Thyroid gland (tissue), 4 donors: Measurements from ENCODE around the gene TWSG1. TPM values are rescaled to one million over a fixed set of nuclear protein-coding genes. Genes with fewer than 3 reads are reported as not detected.

ENCODE experiments used
- DNase-seq, 2 donors: peaks; one replicate each; pipeline ENCODE4 v3.0.0-alpha.2; 2019
- H3K27ac ChIP-seq, 3 donors: fragments of 200-600 bp; sonication (generic); 1 replicate in 2 of 3; 2 replicates in 1 of 3; pipeline ENCODE4 v1.5.1; 2016 to 2019; ENCODE audit warnings: mild to moderate bottlenecking in 1 of 3, moderate library complexity in 1 of 3
- H3K27me3 ChIP-seq: fragments of 200-600 bp; sonication (generic); one replicate; pipeline ENCODE4 v1.5.1; 2019
- H3K36me3 ChIP-seq, 2 donors: fragments of 200-600 bp; sonication (generic); one replicate each; pipeline ENCODE4 v1.5.1; 2016 to 2019
- H3K4me1 ChIP-seq, 2 donors: fragments of 200-600 bp; sonication (generic); one replicate each; pipeline ENCODE4 v1.5.1; 2017 to 2019
- H3K4me3 ChIP-seq, 3 donors: fragments of 200-600 bp; sonication (generic); replicated peaks in 1 of 3; 1 replicate in 2 of 3; 2 replicates in 1 of 3; pipeline ENCODE4 v1.5.1; 2016; ENCODE audit warnings: mild to moderate bottlenecking in 1 of 3
- H3K9me3 ChIP-seq: fragments of 200-600 bp; sonication (generic); one replicate; pipeline ENCODE4 v1.5.1; 2017
- POLR2A ChIP-seq, 2 donors: fragments of 450-650 bp; IDR thresholded peaks; one replicate each; pipeline ENCODE4 v1.6.1; 2017; ENCODE audit warnings: antibody characterized with exemption in 2 of 2, mild to moderate bottlenecking in 2 of 2, moderate library complexity in 1 of 2
- WGBS, 2 donors: methylation state at CpG; one replicate each; pipeline ENCODE4 v1.1.5; 2017; 5-methylcytosine and 5-hydroxymethylcytosine counted together
- intact Hi-C: fragments of 100-400 bp; cut with DNase I; formaldehyde crosslinking; loops from one replicate; pipeline ENCODE4 v1.15.1; 2023
- total RNA-seq, 4 donors: library from RNA; depleted of rRNA; stranded (reverse); fragments of >200 nt; gene quantifications; one replicate each; pipeline ENCODE4 v1.2.3, GENCODE V29; 2016
- TF ChIP-seq, protein P1 (sequence below), 6 experiments: fragments of 200-600 bp in 3 of 6; fragments of 450-650 bp in 3 of 6; sonication (generic) in 3 of 6; IDR thresholded peaks; one replicate each; pipeline ENCODE4 v1.5.1; 2016 to 2019; ENCODE audit warnings: antibody characterized with exemption in 6 of 6, mild to moderate bottlenecking in 2 of 6, inconsistent platforms in 1 of 6, moderate library complexity in 1 of 6

TWSG1 gene
- total RNA-seq, 4 donors from 2014 or later, result 53.0 to 62.9 (median 59.7) TPM

GRCh38 chr18:9292047-9292446 is 42.5 kb upstream of the TWSG1 start:
- 94 to 96% methylated on average over 2 of the region's 2 CpGs for WGBS, 2 donors
- TF ChIP-seq, protein P1, sequence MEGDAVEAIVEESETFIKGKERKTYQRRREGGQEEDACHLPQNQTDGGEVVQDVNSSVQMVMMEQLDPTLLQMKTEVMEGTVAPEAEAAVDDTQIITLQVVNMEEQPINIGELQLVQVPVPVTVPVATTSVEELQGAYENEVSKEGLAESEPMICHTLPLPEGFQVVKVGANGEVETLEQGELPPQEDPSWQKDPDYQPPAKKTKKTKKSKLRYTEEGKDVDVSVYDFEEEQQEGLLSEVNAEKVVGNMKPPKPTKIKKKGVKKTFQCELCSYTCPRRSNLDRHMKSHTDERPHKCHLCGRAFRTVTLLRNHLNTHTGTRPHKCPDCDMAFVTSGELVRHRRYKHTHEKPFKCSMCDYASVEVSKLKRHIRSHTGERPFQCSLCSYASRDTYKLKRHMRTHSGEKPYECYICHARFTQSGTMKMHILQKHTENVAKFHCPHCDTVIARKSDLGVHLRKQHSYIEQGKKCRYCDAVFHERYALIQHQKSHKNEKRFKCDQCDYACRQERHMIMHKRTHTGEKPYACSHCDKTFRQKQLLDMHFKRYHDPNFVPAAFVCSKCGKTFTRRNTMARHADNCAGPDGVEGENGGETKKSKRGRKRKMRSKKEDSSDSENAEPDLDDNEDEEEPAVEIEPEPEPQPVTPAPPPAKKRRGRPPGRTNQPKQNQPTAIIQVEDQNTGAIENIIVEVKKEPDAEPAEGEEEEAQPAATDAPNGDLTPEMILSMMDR (IDR thresholded peaks at IDR 0.05), result no peak
- no peak for TF ChIP-seq POLR2A (IDR thresholded peaks at IDR 0.05)
- intact Hi-C loops, result no loop called here
- Histone ChIP-seq H3K36me3 (no peaks in the 10 kb centered on the region), H3K4me1 (no peaks in the 10 kb centered on the region), H3K27ac (no peak overlapping the region), H3K27me3 (no peaks in the 10 kb centered on the region), H3K4me3 (no peak overlapping the region), H3K9me3 (no peaks in the 10 kb centered on the region)
- no peak for DNase-seq

DNA sequence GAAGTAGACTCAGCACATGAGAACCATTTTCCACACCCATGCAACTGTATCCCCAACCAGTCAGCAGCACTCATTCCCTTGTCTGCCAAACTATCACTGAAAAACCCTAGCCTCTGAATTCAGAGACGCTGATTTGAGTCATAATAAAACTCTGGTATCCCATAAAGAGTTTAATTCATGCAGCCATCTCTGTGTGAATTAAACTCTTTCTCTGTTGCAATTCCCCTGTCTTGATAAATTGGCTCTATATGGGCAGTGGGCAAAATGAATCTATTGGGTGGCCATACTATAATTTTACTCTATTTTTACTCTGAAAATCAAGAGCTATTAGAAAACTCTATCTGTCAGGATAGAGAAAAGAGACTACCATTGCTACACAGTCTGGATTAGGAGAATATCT is 40.6 kb upstream of the TWSG1 start:
- intact Hi-C loops, result no loop called here
- TF ChIP-seq, protein P1 (IDR thresholded peaks at IDR 0.05), result no peak
- no peak for TF ChIP-seq POLR2A (IDR thresholded peaks at IDR 0.05)
- H3K4me1 ChIP-seq, result no peaks in the 10 kb centered on the region
- no peaks in the 10 kb centered on the region for H3K9me3 ChIP-seq
- no peak for DNase-seq
- H3K36me3 ChIP-seq, result no peaks in the 10 kb centered on the region
- no peaks in the 10 kb centered on the region for H3K27me3 ChIP-seq
- 92 to 95% methylated on average over 1 of the region's 1 CpG for WGBS, 2 donors
- H3K27ac ChIP-seq, result no peak overlapping the region
- no peak overlapping the region for H3K4me3 ChIP-seq

GRCh38 chr18:9296233-9297006 is 38.2 kb upstream of the TWSG1 start:
- Histone ChIP-seq H3K27me3 (no peaks in the 10 kb centered on the region), H3K36me3 (no peaks in the 10 kb centered on the region), H3K4me3 (no peak overlapping the region), H3K9me3 (no peaks in the 10 kb centered on the region), H3K27ac (no peak overlapping the region), H3K4me1 (no peaks in the 10 kb centered on the region)
- 94 to 98% methylated on average over 9 to 15 of the region's 15 CpGs for WGBS, 2 donors
- no peak for DNase-seq
- TF ChIP-seq, protein P1 (IDR thresholded peaks at IDR 0.05), result no peak
- TF ChIP-seq POLR2A (IDR thresholded peaks at IDR 0.05), result no peak
- intact Hi-C loops, result no loop called here

DNA sequence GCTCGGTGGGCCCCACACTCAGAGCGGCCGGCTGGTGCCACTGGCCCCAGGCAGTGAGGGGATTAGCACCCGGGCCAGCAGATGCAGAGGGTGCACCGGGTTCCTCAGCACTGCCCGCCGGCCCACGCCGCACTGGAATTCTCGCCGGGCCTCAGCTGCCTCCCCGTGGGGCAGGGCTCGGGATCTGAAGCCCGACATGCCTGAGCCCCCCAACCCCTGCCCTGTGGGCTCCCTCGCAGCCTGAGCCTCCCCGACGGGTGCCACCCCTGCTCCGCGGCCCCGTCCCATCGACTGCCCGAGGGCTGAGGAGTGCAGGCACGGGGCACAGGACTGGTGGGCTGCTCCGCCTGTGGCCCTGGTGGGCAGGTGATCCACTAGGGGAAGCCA is 37.6 kb upstream of the TWSG1 start:
- no peaks in the 10 kb centered on the region for H3K9me3 ChIP-seq
- 97 to 100% methylated on average over 5 to 19 of the region's 24 CpGs for WGBS, 2 donors
- TF ChIP-seq POLR2A (IDR thresholded peaks at IDR 0.05), result no peak
- TF ChIP-seq, protein P1 (IDR thresholded peaks at IDR 0.05), result no peak
- no peak overlapping the region for H3K27ac ChIP-seq
- no peaks in the 10 kb centered on the region for H3K36me3 ChIP-seq
- no peak for DNase-seq
- H3K4me3 ChIP-seq, result no peak overlapping the region
- no peaks in the 10 kb centered on the region for H3K27me3 ChIP-seq
- no peaks in the 10 kb centered on the region for H3K4me1 ChIP-seq
- intact Hi-C loops, result no loop called here

DNA sequence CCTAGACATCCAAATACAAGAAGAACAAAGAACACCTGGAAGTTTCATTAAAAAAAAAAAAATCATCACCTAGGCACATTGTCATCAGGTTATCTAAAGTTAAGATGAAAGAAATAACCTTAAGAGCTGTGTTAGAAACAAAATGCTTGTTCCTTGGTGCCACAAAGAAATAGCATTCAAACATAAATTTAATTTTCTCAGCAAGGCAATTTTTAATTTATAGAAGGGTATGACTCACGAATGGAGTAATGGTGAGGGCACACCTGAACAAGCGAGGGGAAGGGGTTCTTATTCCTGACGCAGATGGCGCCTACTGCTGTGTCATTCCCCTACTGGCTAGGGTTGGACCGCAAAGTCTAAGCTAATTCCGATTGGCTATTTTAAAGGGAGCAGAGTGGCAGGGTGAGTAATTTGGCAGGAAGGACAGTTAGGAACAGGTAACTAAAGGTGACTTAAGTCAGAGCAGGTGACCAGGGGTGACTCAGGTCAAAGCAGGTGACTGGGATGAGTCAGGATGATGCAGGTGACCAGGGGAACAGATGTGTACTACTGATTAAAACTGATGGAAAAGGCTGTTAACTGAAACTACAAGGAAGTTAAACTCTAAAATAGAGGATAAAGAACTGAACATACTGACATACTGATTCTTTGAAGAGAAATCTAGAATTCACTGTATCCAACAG is 30.0 kb upstream of the TWSG1 start:
- Histone ChIP-seq H3K27me3 (no peaks in the 10 kb centered on the region), H3K36me3 (no peaks in the 10 kb centered on the region), H3K4me3 (no peak overlapping the region), H3K4me1 (no peaks in the 10 kb centered on the region), H3K9me3 (no peaks in the 10 kb centered on the region), H3K27ac (no peak overlapping the region)
- WGBS, 2 donors, result 93 to 95% methylated on average over 6 of the region's 6 CpGs
- TF ChIP-seq POLR2A (IDR thresholded peaks at IDR 0.05), result no peak
- TF ChIP-seq, protein P1 (IDR thresholded peaks at IDR 0.05), result no peak
- intact Hi-C loops, result no loop called here
- DNase-seq, result no peak
